Smooth muscle cell (in vitro differentiated cells): ENCODE results near the gene PROB1. TPM values are rescaled to one million over a fixed set of nuclear protein-coding genes. Genes with fewer than 3 reads are reported as not detected.
A peak's percentile ranks its signal among the peaks of the same experiment; 100 is the strongest.

Experiments
- DNase-seq: peaks from one replicate; lab custom pipeline; 2025; ENCODE audit not compliant: unreplicated experiment; lab: John Stamatoyannopoulos, UW
- H2AFZ ChIP-seq: fragments of 200-600 bp; sonication (generic); 2 replicates; pipeline ENCODE4 v1.6.0; 2016; ENCODE audit warnings: antibody characterized with exemption, low read depth, mild to moderate bottlenecking
- H3F3A ChIP-seq: fragments of 200-600 bp; sonication (generic); 2 replicates; pipeline ENCODE4 v1.6.0; 2017; ENCODE audit warnings: antibody characterized with exemption, low read depth
- H3K27ac ChIP-seq: fragments of 200-600 bp; sonication (generic); 2 replicates; pipeline ENCODE4 v1.5.1; 2016; ENCODE audit warnings: low read depth, mild to moderate bottlenecking
- H3K27me3 ChIP-seq: fragments of 200-600 bp; sonication (generic); 2 replicates; pipeline ENCODE4 v1.6.1; 2016; ENCODE audit warnings: low read depth, mild to moderate bottlenecking
- H3K36me3 ChIP-seq: fragments of 200-600 bp; sonication (generic); 2 replicates; pipeline ENCODE4 v1.5.1; 2016; ENCODE audit warnings: low read depth
- H3K4me1 ChIP-seq: fragments of 200-600 bp; sonication (generic); 2 replicates; pipeline ENCODE4 v1.5.1; 2016; ENCODE audit warnings: low read depth
- H3K4me2 ChIP-seq: fragments of 200-600 bp; sonication (generic); 2 replicates; pipeline ENCODE4 v1.6.0; 2016; ENCODE audit warnings: mild to moderate bottlenecking
- H3K4me3 ChIP-seq: fragments of 200-600 bp; sonication (generic); 2 replicates; pipeline ENCODE4 v1.5.1; 2016; ENCODE audit warnings: mild to moderate bottlenecking
- H3K79me2 ChIP-seq: fragments of 200-600 bp; sonication (generic); 2 replicates; pipeline ENCODE4 v1.6.0; 2016; ENCODE audit warnings: low read depth, mild to moderate bottlenecking
- H3K9ac ChIP-seq: fragments of 200-600 bp; sonication (generic); 2 replicates; pipeline ENCODE4 v1.6.0; 2016; ENCODE audit warnings: low read depth
- H3K9me3 ChIP-seq: fragments of 200-600 bp; sonication (generic); replicated peaks from 2 replicates; pipeline ENCODE4 v1.5.1; 2016; ENCODE audit warnings: low read depth
- H4K20me1 ChIP-seq: fragments of 200-600 bp; sonication (generic); 2 replicates; pipeline ENCODE4 v1.6.0; 2016; ENCODE audit warnings: low read depth
- CTCF ChIP-seq: fragments of 200-600 bp; sonication (generic); IDR thresholded peaks from 2 replicates; pipeline ENCODE4 v1.5.1; 2017; ENCODE audit warnings: borderline replicate concordance, mild to moderate bottlenecking, antibody characterized with exemption; ENCODE audit not compliant: insufficient read depth, poor library complexity, severe bottlenecking
- WGBS: methylation state at CpG from one replicate; pipeline ENCODE4 v1.1.7; 2016; ENCODE audit warnings: low lambda C conversion rate; 5-methylcytosine and 5-hydroxymethylcytosine counted together
- polyA plus RNA-seq: library from polyadenylated mRNA; unstranded; fragments of >200 nt; fragmentation: Nextera tagmentation; extraction: Ambion mirVana; gene quantifications from 2 replicates; pipeline ENCODE4 v1.2.1, GENCODE V29; 2016
- total RNA-seq: library from RNA; depleted of rRNA; stranded (reverse); fragments of >200 nt; gene quantifications from 2 replicates; pipeline ENCODE4 v1.2.3, GENCODE V29; 2014

PROB1 gene
- total and polyA plus RNA-seq, 2 experiments from 2014 or later = 0.90 to 3.8 TPM

DNA sequence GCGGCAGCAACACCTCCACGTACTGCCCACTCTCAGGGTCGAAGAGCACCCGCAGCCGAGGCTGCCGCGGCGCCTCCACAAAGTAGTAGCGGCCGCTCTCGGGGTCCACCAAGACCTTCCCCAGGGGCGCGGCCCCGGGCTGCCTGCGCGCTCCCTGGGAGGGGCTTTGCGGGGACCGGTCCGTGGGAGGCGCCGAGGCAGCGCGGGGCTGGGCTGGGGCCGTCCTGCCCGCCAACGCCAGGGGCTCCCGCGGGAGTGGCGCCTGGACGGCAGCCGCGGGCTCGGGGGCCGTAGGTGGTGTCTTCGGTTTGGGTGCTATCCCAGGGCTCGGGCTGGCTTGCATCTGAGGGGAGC is 2.6 kb downstream of the PROB1 start:
- H3K27ac ChIP-seq = no peak overlapping the region
- no peaks in the 10 kb centered on the region for H3K9me3 ChIP-seq
- no peaks in the 10 kb centered on the region for H3K27me3 ChIP-seq
- no peaks in the 10 kb centered on the region for H3K36me3 ChIP-seq
- 17% methylated on average over 14 of the region's 36 CpGs for WGBS
- peak overlapping the region; percentile 59 for H2AFZ ChIP-seq
- H3K4me2 ChIP-seq = peak overlapping the region; percentile 85
- H3K4me3 ChIP-seq = peak overlapping the region; percentile 55
- no peak for TF ChIP-seq CTCF
- H4K20me1 ChIP-seq = peaks cover 22% of the 10 kb centered on the region
- peaks cover 6% of the 10 kb centered on the region for H3K4me1 ChIP-seq
- no peak for DNase-seq
- no peak overlapping the region for H3K9ac ChIP-seq
- H3K79me2 ChIP-seq = no peaks in the 10 kb centered on the region
- no peaks in the 10 kb centered on the region for H3F3A ChIP-seq

DNA sequence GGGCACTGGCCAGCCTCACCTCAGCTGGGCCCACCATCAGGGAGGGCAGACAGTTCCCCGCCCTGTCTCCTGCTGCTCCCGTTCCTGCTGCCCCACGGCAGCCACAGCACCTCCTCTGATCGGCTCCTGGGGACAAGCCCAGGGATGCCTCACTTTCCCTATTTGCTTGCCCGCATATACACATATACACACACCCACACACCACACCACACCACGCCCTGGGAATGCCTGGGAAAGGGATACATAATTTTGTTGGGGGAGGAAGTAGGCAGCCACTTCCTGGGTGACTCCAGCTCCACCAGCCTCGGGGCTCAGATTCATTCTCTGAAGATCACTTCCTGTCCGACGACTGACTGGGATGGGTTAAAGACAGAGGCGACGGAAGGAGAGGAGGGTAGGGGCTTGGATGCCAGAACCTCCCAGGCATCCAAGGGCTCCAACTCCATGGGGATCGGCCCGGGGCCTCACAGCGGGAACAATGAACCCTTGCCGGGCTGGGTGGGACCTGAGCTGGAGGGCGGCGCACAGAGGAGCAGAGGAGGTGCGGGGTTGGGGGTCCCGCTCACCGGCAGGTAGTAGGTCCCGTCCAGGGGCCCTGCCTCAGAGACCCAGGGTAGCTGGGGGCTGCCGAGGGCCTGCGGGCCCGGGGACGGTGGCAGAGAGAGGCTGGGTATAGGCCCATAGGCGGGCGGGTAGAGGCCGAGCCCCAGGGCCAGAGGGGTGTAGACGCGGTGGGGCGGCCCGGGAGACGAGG is 3.2 kb downstream of the PROB1 start:
- Histone ChIP-seq H3K27ac (no peak overlapping the region), H3K27me3 (no peaks in the 10 kb centered on the region), H3K79me2 (no peaks in the 10 kb centered on the region), H3K9me3 (no peaks in the 10 kb centered on the region), H3K4me3 (peak overlapping the region; percentile 55), H3K9ac (no peak overlapping the region), H3F3A (no peaks in the 10 kb centered on the region), H3K4me2 (peak overlapping the region; percentile 85), H2AFZ (no peak overlapping the region), H4K20me1 (peaks cover 22% of the 10 kb centered on the region), H3K4me1 (peaks cover 6% of the 10 kb centered on the region), H3K36me3 (no peaks in the 10 kb centered on the region)
- WGBS = 72% methylated on average over 30 of the region's 33 CpGs
- no peak for TF ChIP-seq CTCF
- no peak for DNase-seq

DNA sequence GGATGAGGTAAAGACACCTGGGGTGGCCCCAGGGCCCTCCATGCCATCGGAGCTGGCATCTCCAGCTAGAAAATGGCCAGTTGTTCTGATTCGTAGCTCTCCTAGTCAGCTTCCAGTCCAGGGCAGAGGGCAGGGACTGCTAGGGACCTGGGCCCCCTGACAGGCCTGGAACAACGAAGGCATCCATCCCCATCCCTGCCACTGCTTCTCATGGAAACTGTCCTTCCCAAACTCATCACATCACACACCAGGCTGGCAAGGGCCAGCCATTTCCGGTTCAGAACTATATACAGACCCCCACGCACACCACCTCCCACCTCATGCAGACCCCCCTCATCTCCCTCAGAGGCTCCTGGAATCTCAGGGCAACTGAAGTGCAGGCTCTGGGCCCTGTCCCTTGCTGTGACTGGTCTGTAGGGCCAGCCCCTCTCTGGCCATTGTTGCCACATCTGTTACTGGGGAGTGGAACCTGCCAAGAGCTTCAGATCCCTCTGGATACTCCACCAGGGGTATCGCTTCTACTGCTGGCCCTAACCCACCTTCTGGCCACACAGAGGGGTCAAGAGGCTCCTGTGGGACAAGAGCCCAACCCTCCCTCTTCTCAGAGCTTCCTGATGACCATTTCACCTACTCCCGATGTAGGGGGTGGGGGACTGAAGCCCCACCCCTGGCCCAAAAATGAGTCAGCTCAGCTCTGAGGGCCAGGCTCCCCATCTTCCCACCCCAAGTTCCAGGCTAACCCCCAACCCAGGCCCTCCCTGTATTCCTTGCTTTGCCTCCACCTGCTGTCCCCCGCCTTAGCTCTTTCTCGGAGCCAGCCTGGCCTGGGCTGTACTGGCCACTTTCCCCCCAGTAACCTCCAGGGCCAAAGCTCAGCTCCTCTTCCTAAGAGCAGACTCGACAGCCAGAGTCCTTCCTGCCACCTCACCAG is 4.0 kb downstream of the PROB1 start:
- Histone ChIP-seq H3K4me1 (peaks cover 6% of the 10 kb centered on the region), H3K36me3 (no peaks in the 10 kb centered on the region), H3F3A (no peaks in the 10 kb centered on the region), H3K9me3 (no peaks in the 10 kb centered on the region), H4K20me1 (peaks cover 22% of the 10 kb centered on the region), H3K4me3 (no peak overlapping the region), H3K27ac (no peak overlapping the region), H3K4me2 (no peak overlapping the region), H3K79me2 (no peaks in the 10 kb centered on the region), H3K9ac (no peak overlapping the region), H2AFZ (no peak overlapping the region), H3K27me3 (no peaks in the 10 kb centered on the region)
- WGBS = 95% methylated on average over 10 of the region's 10 CpGs
- no peak for DNase-seq
- no peak for TF ChIP-seq CTCF
